ENCODE measurements around the gene MT1M.

MT1M gene

GRCh38 chr16:56640076-56640475, 7.6 kb downstream of the MT1M start:
- no peak overlapping the region for H3K4me3 ChIP-seq (replicated peaks in 1 of 2; ENCODE audit: low read depth in 2 of 2, low read length in 2 of 2)
- TF ChIP-seq CTCF (IDR thresholded peaks at IDR 0.05; ENCODE audit: low read depth, low read length) = no peak
- DNase-seq (ENCODE audit: low read depth in 2 of 2) = no peak

- no peak for TF ChIP-seq CTCF (IDR thresholded peaks at IDR 0.05; ENCODE audit: low read depth, low read length)
- no peak overlapping the region for H3K4me3 ChIP-seq (replicated peaks in 1 of 2; ENCODE audit: low read depth in 2 of 2, low read length in 2 of 2)
- DNase-seq (ENCODE audit: low read depth in 2 of 2) = no peak
Observed at GRCh38 chr16:56641166-56641565, 8.7 kb downstream of the MT1M start.

- TF ChIP-seq CTCF (IDR thresholded peaks at IDR 0.05; ENCODE audit: low read depth, low read length) = peak; percentile 39
Observed at GRCh38 chr16:56643080-56643778, 10.8 kb downstream of the MT1M start.

GRCh38 chr16:56643833-56644232, 11.4 kb downstream of the MT1M start:
- H3K4me3 ChIP-seq (replicated peaks in 1 of 2; ENCODE audit: low read depth in 2 of 2, low read length in 2 of 2) = peak overlapping the region in 1 of 2 donors; percentile 45
- TF ChIP-seq CTCF (IDR thresholded peaks at IDR 0.05; ENCODE audit: low read depth, low read length) = no peak

More at GRCh38 chr16:56643080-56643778, 10.8 kb downstream of the MT1M start:
- DNase-seq (ENCODE audit: low read depth in 2 of 2) = peak; percentile 57 to 63
- peak overlapping the region; percentile 31 to 45 for H3K4me3 ChIP-seq (replicated peaks in 1 of 2; ENCODE audit: low read depth in 2 of 2, low read length in 2 of 2)

GRCh38 chr16:56645311-56645710, 12.9 kb downstream of the MT1M start:
- no peak for TF ChIP-seq CTCF (IDR thresholded peaks at IDR 0.05; ENCODE audit: low read depth, low read length)
- no peak for DNase-seq (ENCODE audit: low read depth in 2 of 2)
- no peak overlapping the region for H3K4me3 ChIP-seq (replicated peaks in 1 of 2; ENCODE audit: low read depth in 2 of 2, low read length in 2 of 2)

More at GRCh38 chr16:56643833-56644232, 11.4 kb downstream of the MT1M start:
- DNase-seq (ENCODE audit: low read depth in 2 of 2) = no peak

GRCh38 chr16:56645838-56646237, 13.4 kb downstream of the MT1M start:
- TF ChIP-seq CTCF (IDR thresholded peaks at IDR 0.05; ENCODE audit: low read depth, low read length) = no peak

More at GRCh38 chr16:56645838-56646237, 13.4 kb downstream of the MT1M start:
- no peak overlapping the region for H3K4me3 ChIP-seq (replicated peaks in 1 of 2; ENCODE audit: low read depth in 2 of 2, low read length in 2 of 2)
- no peak for DNase-seq (ENCODE audit: low read depth in 2 of 2)

Measured in cardiac fibroblast (primary cell).